BLaER1 (cell line): ENCODE measurements around the gene NLRC3.

Source experiments
- H3K27ac ChIP-seq: shearing (Covaris generic); formaldehyde crosslinking; 2 replicates; pipeline ENCODE4 v1.8.1; 2022
- H3K27me3 ChIP-seq: shearing (Covaris generic); formaldehyde crosslinking; 2 replicates; pipeline ENCODE4 v1.8.1; 2022
- H3K36me3 ChIP-seq: shearing (Covaris generic); formaldehyde crosslinking; 2 replicates; pipeline ENCODE4 v1.8.1; 2022
- H3K4me1 ChIP-seq: shearing (Covaris generic); formaldehyde crosslinking; 2 replicates; pipeline ENCODE4 v1.8.1; 2022
- H3K4me2 ChIP-seq: shearing (Covaris generic); formaldehyde crosslinking; 2 replicates; pipeline ENCODE4 v1.8.1; 2022
- H3K4me3 ChIP-seq: shearing (Covaris generic); formaldehyde crosslinking; 2 replicates; pipeline ENCODE4 v1.8.1; 2022
- H3K9ac ChIP-seq: shearing (Covaris generic); formaldehyde crosslinking; 2 replicates; pipeline ENCODE4 v1.8.1; 2022
- H3K9me3 ChIP-seq: shearing (Covaris generic); formaldehyde crosslinking; 2 replicates; pipeline ENCODE4 v1.8.1; 2022
- H4K20me1 ChIP-seq: shearing (Covaris generic); formaldehyde crosslinking; 2 replicates; pipeline ENCODE4 v1.8.1; 2022
- Cebpa-rat ChIP-seq: shearing (Covaris generic); IDR thresholded peaks from 2 replicates; pipeline ENCODE4 v1.8.1; 2022

NLRC3 gene

DNA sequence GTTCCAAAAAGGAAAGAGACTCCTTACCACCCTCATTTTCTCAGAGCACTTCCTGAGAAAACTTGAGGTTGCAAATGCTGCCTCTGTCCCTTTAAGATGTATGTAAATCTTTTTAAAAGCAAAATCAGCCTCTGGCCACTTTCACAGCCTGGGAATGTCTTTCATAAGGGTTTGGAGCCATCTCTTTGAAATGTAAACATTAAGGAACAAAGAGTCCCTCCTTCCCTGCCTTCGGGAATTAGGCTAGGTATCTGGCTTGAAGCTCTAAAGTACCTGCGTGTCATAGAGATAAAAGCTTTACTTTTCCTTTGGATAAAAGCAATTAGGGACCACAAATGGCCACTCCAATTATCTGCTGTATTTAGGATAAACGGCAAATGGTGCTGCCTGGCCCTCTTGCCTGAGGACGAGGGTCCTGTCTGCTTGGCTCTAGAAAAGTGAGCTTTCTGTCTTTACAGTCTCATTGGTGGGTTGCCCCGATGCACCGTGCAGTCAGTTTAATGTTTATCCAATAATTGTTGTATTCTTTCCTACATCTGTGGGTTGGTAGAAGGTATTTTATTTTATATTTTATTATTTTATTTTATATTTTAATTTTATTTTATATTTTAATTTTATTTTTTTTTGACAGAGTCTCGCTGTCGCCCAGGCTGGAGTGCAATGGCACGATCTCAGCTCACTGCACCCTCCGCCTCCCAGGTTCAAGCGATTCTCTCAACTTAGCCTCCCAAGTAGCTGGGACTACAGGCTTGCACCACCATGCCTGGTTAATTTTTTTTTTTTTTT is 23.9 kb downstream of the NLRC3 start:
- Histone ChIP-seq H3K9ac (no peak overlapping the region), H3K4me3 (no peak overlapping the region)

DNA sequence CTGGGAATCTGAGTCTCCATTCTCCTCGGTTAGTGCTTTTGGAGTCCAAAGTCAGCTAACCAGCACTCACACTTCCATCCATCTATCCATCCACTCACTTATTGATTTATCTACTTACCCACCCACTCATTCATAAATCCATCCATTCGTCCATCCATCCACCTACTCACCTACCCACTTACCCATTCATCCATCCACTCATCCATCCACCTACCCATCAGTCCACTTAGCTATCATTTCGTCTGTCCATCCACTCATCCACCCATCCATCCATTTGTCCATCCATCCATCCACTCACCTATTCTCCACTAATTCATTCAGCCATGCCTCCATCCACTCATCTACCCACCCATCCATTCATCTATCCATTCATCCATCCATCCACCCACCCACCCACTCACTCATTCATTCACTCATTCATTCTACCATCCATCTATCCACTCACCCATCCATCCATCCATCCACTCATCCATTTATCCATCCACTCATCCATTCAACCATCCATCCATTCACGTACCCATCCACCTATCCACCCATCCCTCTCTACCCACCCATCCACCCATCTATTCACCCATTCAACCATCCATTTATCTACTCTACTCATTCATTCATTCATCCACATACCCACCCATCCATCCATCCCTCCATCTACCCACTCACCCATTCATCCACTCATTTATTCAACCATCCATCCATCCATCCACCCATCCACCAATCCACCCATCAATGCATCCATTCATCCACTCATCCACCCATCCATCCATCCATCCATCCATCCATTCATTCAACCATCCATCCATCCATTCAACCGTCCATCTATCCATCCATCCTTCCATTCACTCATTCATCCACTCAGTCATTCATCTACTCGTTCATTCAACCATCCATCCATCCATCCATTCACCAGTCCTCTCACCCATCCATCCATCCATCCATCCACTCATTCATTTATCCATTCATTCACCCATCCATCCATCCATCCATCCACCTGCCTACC is 26.1 kb downstream of the NLRC3 start:
- H3K27me3 ChIP-seq: no peaks in the 10 kb centered on the region
- H3K4me2 ChIP-seq: no peak overlapping the region
- no peak overlapping the region for H3K4me3 ChIP-seq
- H3K4me1 ChIP-seq: peaks cover 14% of the 10 kb centered on the region
- H3K9me3 ChIP-seq: 0 out of 2 replicates have a peak, but pooled peaks cover 5% of the 10 kb centered on the region
- H4K20me1 ChIP-seq: no peaks in the 10 kb centered on the region
- no peak overlapping the region for H3K9ac ChIP-seq
- TF ChIP-seq Cebpa-rat: no peak
- H3K36me3 ChIP-seq: peaks cover 90% of the 10 kb centered on the region
- H3K27ac ChIP-seq: no peak overlapping the region

More for the DNA sequence above, 23.9 kb downstream of the NLRC3 start:
- H3K4me1 ChIP-seq: peaks cover 15% of the 10 kb centered on the region
- H3K27me3 ChIP-seq: no peaks in the 10 kb centered on the region
- H3K4me2 ChIP-seq: no peak overlapping the region
- TF ChIP-seq Cebpa-rat: no peak
- peaks cover 91% of the 10 kb centered on the region for H3K36me3 ChIP-seq
- 0 out of 2 replicates have a peak, but pooled peaks cover 9% of the 10 kb centered on the region for H3K9me3 ChIP-seq
- no peak overlapping the region for H3K27ac ChIP-seq
- no peaks in the 10 kb centered on the region for H4K20me1 ChIP-seq

DNA sequence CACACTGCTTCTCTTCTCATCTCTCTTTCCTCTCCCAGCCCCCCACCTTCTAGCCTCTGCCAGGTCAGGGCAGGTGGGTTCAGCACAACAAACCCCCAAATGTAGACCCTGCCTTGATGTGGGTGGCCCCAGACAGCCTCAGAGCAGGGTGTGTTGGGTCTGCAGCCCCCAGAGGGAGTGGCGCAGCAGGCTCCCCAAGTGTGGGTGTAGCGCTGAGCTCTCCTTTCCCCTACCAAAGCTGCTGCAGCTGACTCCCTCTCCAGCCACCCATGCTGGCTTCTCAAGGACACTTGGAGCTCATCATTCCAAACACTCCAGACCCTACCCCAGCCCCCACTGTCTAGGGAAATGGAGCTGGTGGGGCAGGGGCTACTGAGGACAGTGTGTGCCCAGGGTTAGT is 27.3 kb downstream of the NLRC3 start:
- H3K27ac ChIP-seq: no peak overlapping the region
- peaks cover 2% of the 10 kb centered on the region for H3K4me1 ChIP-seq
- H3K36me3 ChIP-seq: peaks cover 97% of the 10 kb centered on the region
- no peak for TF ChIP-seq Cebpa-rat
- H3K9ac ChIP-seq: no peak overlapping the region
- H3K4me2 ChIP-seq: no peak overlapping the region
- H3K9me3 ChIP-seq: 0 out of 2 replicates have a peak, but pooled peaks cover 5% of the 10 kb centered on the region
- no peaks in the 10 kb centered on the region for H4K20me1 ChIP-seq
- H3K27me3 ChIP-seq: no peaks in the 10 kb centered on the region
- no peak overlapping the region for H3K4me3 ChIP-seq

DNA sequence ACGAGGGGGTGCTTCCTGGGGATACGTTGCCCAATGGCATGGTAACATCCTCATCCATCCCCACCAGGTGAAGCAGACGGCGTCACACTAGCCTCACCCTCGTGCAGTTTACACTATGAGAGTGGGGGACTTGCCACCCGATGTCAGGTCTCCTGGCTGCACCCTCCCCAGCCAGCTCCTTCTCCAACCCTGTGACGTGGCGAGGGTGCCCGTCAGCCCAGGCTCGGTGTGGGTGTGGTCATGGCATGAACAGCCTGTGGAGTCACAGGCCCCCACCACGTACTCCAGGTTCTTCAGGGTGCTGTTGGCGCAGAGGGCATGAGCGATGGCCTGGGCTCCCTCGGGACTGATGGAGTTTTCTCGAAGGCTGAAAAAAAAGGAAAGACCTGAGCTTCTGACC is 28.3 kb downstream of the NLRC3 start:
- Histone ChIP-seq H3K9ac (no peak overlapping the region), H3K27me3 (no peaks in the 10 kb centered on the region), H3K4me3 (no peak overlapping the region), H3K9me3 (0 out of 2 replicates have a peak, but pooled peaks cover 5% of the 10 kb centered on the region), H3K4me1 (no peaks in the 10 kb centered on the region), H4K20me1 (no peaks in the 10 kb centered on the region), H3K27ac (no peak overlapping the region), H3K4me2 (no peak overlapping the region), H3K36me3 (peaks cover 97% of the 10 kb centered on the region)
- TF ChIP-seq Cebpa-rat: no peak

DNA sequence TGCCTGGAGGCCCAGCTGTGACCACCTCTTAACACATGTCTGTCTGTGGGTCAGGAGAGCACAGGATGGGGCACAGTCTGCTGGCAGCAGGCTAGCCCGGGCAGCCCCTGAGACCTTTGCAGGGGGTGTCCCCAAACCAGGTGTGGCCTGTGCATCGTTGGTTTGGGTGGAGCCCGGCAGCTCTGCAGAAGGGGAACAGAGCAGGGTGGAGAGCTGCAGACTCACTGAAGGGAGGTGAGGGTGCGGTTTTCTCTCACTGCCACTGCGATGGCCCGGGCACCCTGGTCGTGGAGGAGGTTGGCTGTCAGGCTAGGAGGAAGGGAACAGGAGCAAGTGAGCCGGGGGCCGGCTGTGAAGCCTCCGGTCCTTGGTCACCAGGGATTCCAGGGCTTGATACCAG is 28.8 kb downstream of the NLRC3 start:
- no peaks in the 10 kb centered on the region for H3K4me1 ChIP-seq
- peaks cover 97% of the 10 kb centered on the region for H3K36me3 ChIP-seq
- no peak for TF ChIP-seq Cebpa-rat
- H3K4me2 ChIP-seq: no peak overlapping the region
- no peak overlapping the region for H3K4me3 ChIP-seq
- H3K9me3 ChIP-seq: 0 out of 2 replicates have a peak, but pooled peaks cover 5% of the 10 kb centered on the region
- no peak overlapping the region for H3K9ac ChIP-seq
- no peaks in the 10 kb centered on the region for H4K20me1 ChIP-seq
- no peaks in the 10 kb centered on the region for H3K27me3 ChIP-seq
- no peak overlapping the region for H3K27ac ChIP-seq

DNA sequence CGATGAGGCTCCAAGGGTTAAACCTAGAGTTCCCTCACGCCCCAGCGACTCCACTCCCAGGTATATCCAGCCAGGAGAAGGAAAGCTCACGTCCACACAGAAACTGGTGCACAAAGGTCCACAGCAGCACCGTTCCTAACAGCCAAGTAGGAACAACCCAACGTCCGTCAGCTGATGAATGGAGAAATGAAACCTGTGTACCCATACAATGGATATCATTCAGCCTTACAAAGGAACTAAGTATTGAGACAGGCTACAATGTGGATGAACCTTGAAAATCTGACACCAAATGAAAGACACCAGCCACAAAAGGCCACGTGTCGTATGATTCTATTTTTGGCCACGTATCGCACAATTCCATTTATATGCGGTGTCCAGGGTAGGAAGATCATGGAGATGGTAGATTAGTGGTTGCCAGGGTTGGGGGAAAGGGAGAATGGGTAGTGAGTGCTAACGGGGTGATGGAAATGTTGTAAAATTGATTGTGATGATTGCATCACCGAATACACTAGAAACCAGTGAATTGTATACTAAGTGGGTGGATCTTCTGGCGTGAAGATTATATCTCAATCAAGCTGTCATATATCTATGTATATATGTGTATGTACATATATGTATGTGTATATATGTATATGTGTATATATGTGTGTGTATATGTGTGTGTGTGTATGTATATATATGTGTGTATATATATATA is 30.1 kb downstream of the NLRC3 start:
- Histone ChIP-seq H3K4me2 (no peak overlapping the region), H3K36me3 (peaks cover 97% of the 10 kb centered on the region), H3K4me1 (peaks cover 8% of the 10 kb centered on the region), H3K9ac (no peak overlapping the region), H4K20me1 (no peaks in the 10 kb centered on the region), H3K27me3 (no peaks in the 10 kb centered on the region), H3K4me3 (no peak overlapping the region), H3K9me3 (0 out of 2 replicates have a peak, but pooled peaks cover 1% of the 10 kb centered on the region), H3K27ac (no peak overlapping the region)
- TF ChIP-seq Cebpa-rat: no peak

DNA sequence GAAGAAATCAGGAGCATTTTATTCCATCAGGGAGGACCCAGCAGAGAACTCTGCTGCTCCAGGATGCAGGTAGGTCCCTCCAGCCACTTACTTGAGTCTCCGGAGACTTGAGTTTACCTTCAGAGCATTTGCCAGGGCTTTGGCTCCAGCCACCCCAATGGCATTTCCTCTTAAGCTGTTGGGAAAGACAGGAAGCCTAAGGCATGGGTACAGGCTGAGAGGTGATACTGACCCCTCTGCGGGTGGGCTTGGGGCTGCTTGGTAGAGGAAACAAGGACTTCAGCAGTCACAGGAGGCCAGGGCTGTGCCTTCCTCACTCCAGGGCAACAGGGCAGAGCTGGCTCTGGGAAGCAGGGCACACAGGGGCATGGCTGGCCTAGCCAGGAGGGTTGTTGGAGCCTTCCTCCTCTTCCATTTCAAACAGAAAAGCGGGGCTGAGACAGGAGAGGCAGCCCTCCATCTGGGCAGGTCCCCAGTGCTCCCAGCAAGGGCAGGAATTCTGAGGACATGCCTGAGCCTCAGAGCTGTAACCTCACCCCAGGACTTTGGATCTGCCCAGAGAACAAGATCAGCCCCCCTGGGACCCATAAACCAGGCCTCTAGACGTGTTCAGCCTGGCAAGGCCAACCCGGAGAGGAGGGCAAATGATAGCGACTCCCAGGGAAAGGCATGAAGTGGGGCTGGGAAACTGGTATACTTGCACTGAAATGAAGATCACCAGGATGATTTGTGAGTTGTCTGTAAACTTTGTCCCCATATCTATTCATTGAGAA is 34.4 kb downstream of the NLRC3 start:
- H4K20me1 ChIP-seq: no peaks in the 10 kb centered on the region
- no peak overlapping the region for H3K9ac ChIP-seq
- no peak overlapping the region; the same call in 1 of the 2 replicates for H3K4me2 ChIP-seq
- H3K4me3 ChIP-seq: no peak overlapping the region
- H3K4me1 ChIP-seq: peaks cover 15% of the 10 kb centered on the region
- peak overlapping the region; percentile 41 for H3K27ac ChIP-seq
- H3K27me3 ChIP-seq: no peaks in the 10 kb centered on the region
- H3K9me3 ChIP-seq: no peaks in the 10 kb centered on the region
- TF ChIP-seq Cebpa-rat: no peak
- H3K36me3 ChIP-seq: peaks cover 92% of the 10 kb centered on the region

DNA sequence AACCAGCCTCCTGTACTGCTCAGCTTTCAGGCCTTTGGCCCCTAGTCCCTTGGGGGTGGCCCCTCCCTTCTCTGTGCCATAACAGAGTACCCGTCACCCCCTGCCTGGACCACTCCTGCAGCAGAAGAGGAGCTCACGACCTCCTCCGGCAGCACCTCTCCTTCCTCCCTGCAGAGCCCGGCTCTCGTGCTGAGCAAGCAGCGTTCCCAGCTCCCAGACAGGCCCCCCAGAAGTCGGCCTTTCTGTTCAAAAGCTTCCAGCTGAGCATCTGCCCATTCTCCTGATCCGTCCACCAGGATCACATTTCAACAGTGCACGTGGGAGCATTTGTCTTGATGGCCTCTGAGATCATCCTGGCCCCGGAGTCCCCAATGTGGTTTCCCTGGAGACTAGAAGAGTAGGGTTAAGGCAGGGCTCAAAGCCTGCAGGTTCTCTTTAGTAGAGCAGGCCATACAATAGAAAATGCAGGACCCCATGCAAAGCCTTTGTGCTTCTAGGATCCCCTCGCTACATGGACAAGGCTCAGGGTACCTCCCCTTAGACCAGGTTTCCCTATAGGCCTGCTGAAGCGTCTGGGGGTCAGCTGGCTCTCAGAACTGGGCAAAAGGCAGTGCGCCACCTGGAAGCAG is 35.6 kb downstream of the NLRC3 start:
- Histone ChIP-seq H4K20me1 (no peaks in the 10 kb centered on the region), H3K27ac (0 out of 2 replicates have a peak overlapping the region, but pooled peaks have one; percentile 1), H3K9me3 (no peaks in the 10 kb centered on the region), H3K36me3 (peaks cover 91% of the 10 kb centered on the region), H3K4me1 (peaks cover 15% of the 10 kb centered on the region), H3K9ac (no peak overlapping the region), H3K4me2 (no peak overlapping the region; the same call in 1 of the 2 replicates), H3K4me3 (no peak overlapping the region), H3K27me3 (no peaks in the 10 kb centered on the region)
- no peak for TF ChIP-seq Cebpa-rat
